ENCODE measurements around the gene PKP4.

Gene PKP4

DNA sequence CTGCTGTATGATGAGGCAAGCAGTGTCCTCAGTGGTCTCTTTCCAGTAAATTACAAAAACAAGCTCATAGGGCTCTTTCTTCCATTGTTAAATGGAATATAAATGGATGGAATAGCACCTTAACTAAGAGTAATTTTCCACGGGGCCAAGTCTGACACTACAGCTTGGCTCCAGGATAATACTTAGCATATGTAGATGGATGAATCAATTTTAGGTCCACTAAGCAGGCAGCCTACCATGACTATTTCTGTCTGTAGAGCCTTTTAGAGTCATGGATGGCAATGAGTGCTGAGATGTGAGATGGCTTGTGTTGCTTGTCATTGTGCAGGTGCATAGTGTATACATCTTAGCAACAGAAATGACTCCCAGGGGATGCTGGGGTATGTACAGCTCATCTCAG is 125.9 kb downstream of the PKP4 start:
- H3K36me3 ChIP-seq (ENCODE audit: control insufficient read depth, insufficient read depth, low read length), result no peaks in the 10 kb centered on the region
- no peak for DNase-seq (ENCODE audit: low read depth, low spot score)
- H3K27ac ChIP-seq (ENCODE audit: low read length), result no peak overlapping the region
- no peaks in the 10 kb centered on the region for H3K27me3 ChIP-seq (ENCODE audit: control insufficient read depth, insufficient read depth, low read length)
- H3K9me3 ChIP-seq (ENCODE audit: control insufficient read depth, insufficient read depth, low read length), result no peaks in the 10 kb centered on the region
- no peaks in the 10 kb centered on the region for H3K4me1 ChIP-seq (ENCODE audit: control insufficient read depth, insufficient read depth, low read length)
- WGBS (ENCODE audit: insufficient coverage, insufficient read length), result no CpG with 5 or more reads among the region's 1 CpG
- no peak overlapping the region for H3K4me3 ChIP-seq (ENCODE audit: low read length)

DNA sequence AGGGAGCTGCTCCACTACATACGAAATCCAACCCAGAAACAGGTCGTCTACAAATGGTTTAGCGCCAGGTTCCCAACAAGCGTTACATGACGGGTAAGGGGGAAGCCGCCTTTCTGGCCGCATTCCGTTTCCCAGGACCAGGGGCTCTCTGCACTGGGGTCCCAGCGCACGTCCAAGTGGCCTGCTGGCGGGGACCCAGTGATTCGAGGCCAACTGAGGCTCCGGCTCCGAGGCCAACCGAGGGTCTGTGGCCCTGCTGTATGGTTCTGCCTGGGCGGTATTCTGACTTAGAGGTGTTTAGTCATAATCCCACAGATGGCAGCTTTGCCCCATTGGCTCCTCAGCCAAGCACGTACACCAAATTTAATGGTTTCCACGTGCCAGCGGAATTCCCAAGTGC is 127.2 kb downstream of the PKP4 start:
- DNase-seq (ENCODE audit: low read depth, low spot score), result no peak
- Histone ChIP-seq H3K27me3 (ENCODE audit: control insufficient read depth, insufficient read depth, low read length) (no peaks in the 10 kb centered on the region), H3K4me3 (ENCODE audit: low read length) (no peak overlapping the region), H3K27ac (ENCODE audit: low read length) (no peak overlapping the region), H3K4me1 (ENCODE audit: control insufficient read depth, insufficient read depth, low read length) (no peaks in the 10 kb centered on the region), H3K9me3 (ENCODE audit: control insufficient read depth, insufficient read depth, low read length) (no peaks in the 10 kb centered on the region), H3K36me3 (ENCODE audit: control insufficient read depth, insufficient read depth, low read length) (no peaks in the 10 kb centered on the region)
- whole genome bisulfite sequencing (ENCODE audit: insufficient coverage, insufficient read length), result no CpG with 5 or more reads among the region's 19 CpGs

DNA sequence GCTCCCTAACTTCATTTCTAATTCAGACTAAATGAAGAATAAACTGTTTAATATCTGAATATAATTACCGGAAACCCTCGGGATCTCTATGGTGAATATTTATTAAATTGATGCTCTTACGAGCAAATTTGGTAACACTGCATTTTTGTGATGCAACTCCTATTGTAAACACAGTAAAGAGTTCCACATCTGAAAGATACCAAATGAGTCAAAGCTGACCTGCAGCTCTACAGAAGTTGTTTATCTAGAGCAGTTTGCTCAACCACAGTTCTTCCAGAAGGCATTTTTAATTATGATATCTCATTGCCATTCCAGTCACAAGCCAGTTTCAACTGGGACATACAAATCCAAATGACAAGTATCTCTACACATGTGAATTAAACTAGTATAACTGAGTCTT is 129.7 kb downstream of the PKP4 start:
- WGBS (ENCODE audit: insufficient coverage, insufficient read length), result no CpG with 5 or more reads among the region's 3 CpGs
- DNase-seq (ENCODE audit: low read depth, low spot score), result no peak
- H3K27me3 ChIP-seq (ENCODE audit: control insufficient read depth, insufficient read depth, low read length), result no peaks in the 10 kb centered on the region
- H3K36me3 ChIP-seq (ENCODE audit: control insufficient read depth, insufficient read depth, low read length), result no peaks in the 10 kb centered on the region
- H3K4me3 ChIP-seq (ENCODE audit: low read length), result no peak overlapping the region
- no peak overlapping the region for H3K27ac ChIP-seq (ENCODE audit: low read length)
- no peaks in the 10 kb centered on the region for H3K4me1 ChIP-seq (ENCODE audit: control insufficient read depth, insufficient read depth, low read length)
- no peaks in the 10 kb centered on the region for H3K9me3 ChIP-seq (ENCODE audit: control insufficient read depth, insufficient read depth, low read length)

DNA sequence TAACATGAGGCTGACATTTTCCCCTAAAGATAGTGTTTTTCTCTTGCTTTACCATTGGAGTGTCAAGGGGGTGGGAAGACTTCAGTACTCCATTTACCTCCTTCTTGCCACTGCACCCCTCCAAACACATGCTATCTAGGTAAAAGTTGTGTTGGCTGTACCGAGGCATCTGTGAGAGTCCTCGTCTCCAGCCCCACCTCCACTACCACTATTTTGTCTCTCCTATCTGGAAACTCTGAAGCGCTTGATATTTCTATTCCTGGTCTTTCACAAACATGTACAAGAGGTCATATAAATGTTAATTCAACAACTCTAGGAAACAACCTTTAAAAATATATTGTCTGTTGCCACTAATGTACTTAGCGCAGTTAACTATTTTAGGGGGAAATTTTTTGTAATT is 132.6 kb downstream of the PKP4 start:
- Histone ChIP-seq H3K27me3 (ENCODE audit: control insufficient read depth, insufficient read depth, low read length) (no peaks in the 10 kb centered on the region), H3K36me3 (ENCODE audit: control insufficient read depth, insufficient read depth, low read length) (no peaks in the 10 kb centered on the region), H3K27ac (ENCODE audit: low read length) (no peak overlapping the region), H3K4me1 (ENCODE audit: control insufficient read depth, insufficient read depth, low read length) (no peaks in the 10 kb centered on the region; the same call in 1 of the 2 replicates), H3K9me3 (ENCODE audit: control insufficient read depth, insufficient read depth, low read length) (no peaks in the 10 kb centered on the region), H3K4me3 (ENCODE audit: low read length) (no peak overlapping the region)
- WGBS (ENCODE audit: insufficient coverage, insufficient read length), result no CpG with 5 or more reads among the region's 4 CpGs
- DNase-seq (ENCODE audit: low read depth, low spot score), result no peak

DNA sequence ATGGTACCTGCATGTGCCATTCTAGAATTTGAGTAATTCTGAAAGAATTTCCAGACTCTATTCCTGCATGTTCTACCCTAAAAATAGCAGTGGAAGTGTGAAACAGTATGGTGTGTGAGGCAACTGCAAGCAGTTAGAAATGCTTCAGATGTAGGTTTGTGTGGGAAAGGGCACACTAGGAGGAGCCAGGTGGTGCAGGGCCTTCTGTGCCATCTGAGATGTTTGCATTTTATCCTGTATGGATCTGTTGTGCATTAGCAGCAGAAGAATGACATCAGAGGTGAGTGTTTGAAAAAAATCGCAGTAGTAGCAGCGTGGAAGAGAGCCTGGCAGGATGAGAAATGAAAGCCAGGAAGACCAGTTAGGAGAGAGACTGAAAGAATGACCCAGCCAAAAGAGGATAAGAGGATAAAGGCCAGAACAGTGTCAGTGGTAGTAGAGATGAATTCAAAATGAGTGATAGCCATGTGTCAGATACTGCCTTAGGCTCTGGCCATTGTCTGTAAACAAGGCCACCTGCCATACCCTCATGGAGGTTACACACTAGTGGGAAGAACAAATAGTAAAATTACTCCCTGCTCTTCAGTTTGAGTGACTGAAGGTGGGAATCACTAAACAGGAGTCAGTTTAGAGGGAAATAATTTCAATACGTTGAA is 142.2 kb downstream of the PKP4 start:
- H3K27ac ChIP-seq (ENCODE audit: low read length), result no peak overlapping the region
- no peak for DNase-seq (ENCODE audit: low read depth, low spot score)
- no CpG with 5 or more reads among the region's 3 CpGs for WGBS (ENCODE audit: insufficient coverage, insufficient read length)

DNA sequence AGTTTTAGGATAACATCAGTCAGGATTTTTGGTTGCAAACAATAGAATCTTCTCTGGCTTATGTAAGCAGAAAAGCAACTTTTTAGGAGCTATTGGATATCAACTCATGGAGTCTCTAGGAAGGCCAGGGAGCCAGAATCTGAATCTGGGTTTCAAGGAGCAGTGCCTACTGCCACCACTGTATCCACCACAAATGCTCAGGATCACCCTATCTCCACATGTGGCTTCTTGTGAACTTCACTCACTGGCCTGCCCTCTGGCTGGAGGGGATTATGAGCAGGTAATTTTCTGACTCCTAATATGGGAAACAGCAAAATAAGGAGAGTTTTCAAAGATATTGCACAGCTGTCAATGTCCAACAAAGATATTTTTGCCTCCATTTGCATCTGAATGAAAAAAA is 142.9 kb downstream of the PKP4 start:
- Histone ChIP-seq H3K9me3 (ENCODE audit: control insufficient read depth, insufficient read depth, low read length) (no peaks in the 10 kb centered on the region), H3K27me3 (ENCODE audit: control insufficient read depth, insufficient read depth, low read length) (no peaks in the 10 kb centered on the region; the same call in 1 of the 2 replicates), H3K4me1 (ENCODE audit: control insufficient read depth, insufficient read depth, low read length) (peaks cover 1% of the 10 kb centered on the region; the same call in 1 of the 2 replicates), H3K27ac (ENCODE audit: low read length) (no peak overlapping the region), H3K4me3 (ENCODE audit: low read length) (no peak overlapping the region), H3K36me3 (ENCODE audit: control insufficient read depth, insufficient read depth, low read length) (no peaks in the 10 kb centered on the region)
- DNase-seq (ENCODE audit: low read depth, low spot score), result no peak

More for the DNA sequence above, 142.2 kb downstream of the PKP4 start:
- H3K27me3 ChIP-seq (ENCODE audit: control insufficient read depth, insufficient read depth, low read length), result no peaks in the 10 kb centered on the region; the same call in 1 of the 2 replicates
- no peak overlapping the region for H3K4me3 ChIP-seq (ENCODE audit: low read length)
- H3K4me1 ChIP-seq (ENCODE audit: control insufficient read depth, insufficient read depth, low read length), result peaks cover 1% of the 10 kb centered on the region
- no peaks in the 10 kb centered on the region for H3K9me3 ChIP-seq (ENCODE audit: control insufficient read depth, insufficient read depth, low read length)
- no peaks in the 10 kb centered on the region for H3K36me3 ChIP-seq (ENCODE audit: control insufficient read depth, insufficient read depth, low read length)

DNA sequence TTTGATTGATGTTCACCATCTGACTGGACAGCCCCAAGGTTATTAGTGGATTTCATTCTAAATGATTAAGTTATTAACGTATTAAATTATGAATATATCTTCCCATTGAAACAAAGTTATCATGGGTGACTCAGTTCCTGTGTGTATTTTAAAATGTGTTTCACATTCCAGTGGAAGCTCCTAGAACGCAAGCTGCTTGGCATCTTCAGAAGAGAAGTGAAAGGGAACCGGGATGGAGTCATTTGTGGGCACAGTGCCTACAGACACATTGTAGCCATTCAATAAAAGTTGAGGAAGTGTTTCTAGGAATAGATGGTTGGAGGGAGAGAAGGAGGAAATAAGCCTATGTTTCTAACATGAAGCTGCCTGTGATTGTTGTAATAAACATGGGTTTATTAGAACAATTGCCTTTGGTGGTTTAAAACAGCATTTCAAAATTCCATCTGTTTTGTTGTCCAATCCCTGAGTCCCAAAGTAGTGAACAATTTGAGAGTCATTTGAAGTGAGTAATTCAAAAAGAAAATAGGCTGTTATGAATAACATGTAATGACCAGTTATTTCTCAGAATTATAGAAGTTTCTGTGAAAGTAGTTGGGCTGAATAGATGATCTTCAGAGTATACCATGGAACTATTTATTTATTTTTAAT is 143.5 kb downstream of the PKP4 start:
- H3K27ac ChIP-seq (ENCODE audit: low read length), result no peak overlapping the region

DNA sequence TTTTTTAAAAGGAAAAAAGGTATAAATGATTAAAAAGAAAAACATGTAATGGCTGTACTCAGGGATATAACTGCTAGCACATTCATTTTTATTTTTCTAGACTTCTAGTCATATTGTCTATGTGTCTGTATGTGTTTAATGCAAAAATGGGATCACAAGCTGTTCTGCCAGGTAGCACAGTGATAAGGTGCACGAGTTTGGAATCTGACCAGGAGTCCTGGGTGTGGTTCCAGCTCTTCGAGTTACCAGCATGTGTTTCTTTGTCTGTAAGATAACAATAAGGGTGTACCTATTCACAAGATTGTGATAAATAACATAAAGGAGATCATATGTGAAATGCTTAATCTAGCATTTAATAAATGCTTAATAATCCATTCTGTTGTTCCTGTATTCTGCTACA is 145.3 kb downstream of the PKP4 start:
- Histone ChIP-seq H3K4me1 (ENCODE audit: control insufficient read depth, insufficient read depth, low read length) (peaks cover 1% of the 10 kb centered on the region; the same call in 1 of the 2 replicates), H3K9me3 (ENCODE audit: control insufficient read depth, insufficient read depth, low read length) (no peaks in the 10 kb centered on the region), H3K36me3 (ENCODE audit: control insufficient read depth, insufficient read depth, low read length) (no peaks in the 10 kb centered on the region), H3K27me3 (ENCODE audit: control insufficient read depth, insufficient read depth, low read length) (no peaks in the 10 kb centered on the region; the same call in 1 of the 2 replicates), H3K27ac (ENCODE audit: low read length) (no peak overlapping the region), H3K4me3 (ENCODE audit: low read length) (no peak overlapping the region)
- no peak for DNase-seq (ENCODE audit: low read depth, low spot score)
- no CpG with 5 or more reads among the region's 2 CpGs for WGBS (ENCODE audit: insufficient coverage, insufficient read length)

More for the DNA sequence above, 143.5 kb downstream of the PKP4 start:
- no peaks in the 10 kb centered on the region for H3K36me3 ChIP-seq (ENCODE audit: control insufficient read depth, insufficient read depth, low read length)
- no peaks in the 10 kb centered on the region; the same call in 1 of the 2 replicates for H3K27me3 ChIP-seq (ENCODE audit: control insufficient read depth, insufficient read depth, low read length)
- H3K4me3 ChIP-seq (ENCODE audit: low read length), result no peak overlapping the region
- H3K9me3 ChIP-seq (ENCODE audit: control insufficient read depth, insufficient read depth, low read length), result no peaks in the 10 kb centered on the region
- DNase-seq (ENCODE audit: low read depth, low spot score), result no peak
- WGBS (ENCODE audit: insufficient coverage, insufficient read length), result no CpG with 5 or more reads among the region's 3 CpGs
- peaks cover 1% of the 10 kb centered on the region; the same call in 1 of the 2 replicates for H3K4me1 ChIP-seq (ENCODE audit: control insufficient read depth, insufficient read depth, low read length)

DNA sequence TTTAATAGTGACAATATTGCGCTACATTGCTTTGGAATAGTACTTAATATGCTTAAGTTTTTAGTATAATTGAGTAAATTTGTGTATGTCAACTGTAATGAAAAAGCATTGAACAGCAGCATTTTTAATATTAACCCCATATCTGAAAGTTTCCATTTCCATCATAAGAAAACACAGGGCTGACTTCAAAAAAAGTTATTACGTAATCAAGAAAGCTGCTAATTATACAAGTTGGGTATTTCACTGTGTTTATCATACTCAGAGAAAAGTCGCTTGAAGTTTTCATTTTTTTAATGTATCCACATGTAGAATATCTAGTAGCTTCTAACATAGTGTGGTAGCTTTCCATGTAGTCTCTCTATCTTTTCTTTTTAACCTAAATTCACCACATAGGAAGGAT is 146.5 kb downstream of the PKP4 start:
- Histone ChIP-seq H3K36me3 (ENCODE audit: control insufficient read depth, insufficient read depth, low read length) (no peaks in the 10 kb centered on the region), H3K4me3 (ENCODE audit: low read length) (no peak overlapping the region), H3K4me1 (ENCODE audit: control insufficient read depth, insufficient read depth, low read length) (peaks cover 1% of the 10 kb centered on the region; the same call in 1 of the 2 replicates), H3K27me3 (ENCODE audit: control insufficient read depth, insufficient read depth, low read length) (no peaks in the 10 kb centered on the region; the same call in 1 of the 2 replicates), H3K9me3 (ENCODE audit: control insufficient read depth, insufficient read depth, low read length) (no peaks in the 10 kb centered on the region), H3K27ac (ENCODE audit: low read length) (no peak overlapping the region)
- WGBS (ENCODE audit: insufficient coverage, insufficient read length), result no CpG with 5 or more reads among the region's 3 CpGs
- no peak for DNase-seq (ENCODE audit: low read depth, low spot score)

DNA sequence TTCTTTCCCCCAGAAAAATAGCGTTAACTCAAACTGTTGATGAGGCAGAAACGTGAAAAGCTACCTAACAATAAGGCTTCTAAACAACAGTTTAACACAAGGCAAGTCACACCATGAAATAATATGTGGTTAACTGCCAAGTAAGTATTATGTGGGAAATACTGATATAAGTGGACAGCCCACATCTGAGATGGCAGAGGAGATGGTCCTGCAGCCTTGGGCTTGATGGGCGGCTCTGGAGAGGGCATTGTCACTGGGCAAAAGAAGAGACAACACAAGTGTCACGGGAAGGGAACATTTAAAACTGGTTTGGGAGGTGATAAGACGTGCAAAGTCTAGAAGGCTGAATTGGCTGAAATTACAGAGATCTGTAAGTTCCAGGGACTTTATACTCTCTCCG is 147.2 kb downstream of the PKP4 start:
- Histone ChIP-seq H3K36me3 (ENCODE audit: control insufficient read depth, insufficient read depth, low read length) (no peaks in the 10 kb centered on the region), H3K4me1 (ENCODE audit: control insufficient read depth, insufficient read depth, low read length) (peaks cover 1% of the 10 kb centered on the region; the same call in 1 of the 2 replicates), H3K27me3 (ENCODE audit: control insufficient read depth, insufficient read depth, low read length) (no peaks in the 10 kb centered on the region; the same call in 1 of the 2 replicates), H3K27ac (ENCODE audit: low read length) (no peak overlapping the region), H3K9me3 (ENCODE audit: control insufficient read depth, insufficient read depth, low read length) (no peaks in the 10 kb centered on the region), H3K4me3 (ENCODE audit: low read length) (no peak overlapping the region)
- WGBS (ENCODE audit: insufficient coverage, insufficient read length), result no CpG with 5 or more reads among the region's 6 CpGs
- no peak for DNase-seq (ENCODE audit: low read depth, low spot score)

DNA sequence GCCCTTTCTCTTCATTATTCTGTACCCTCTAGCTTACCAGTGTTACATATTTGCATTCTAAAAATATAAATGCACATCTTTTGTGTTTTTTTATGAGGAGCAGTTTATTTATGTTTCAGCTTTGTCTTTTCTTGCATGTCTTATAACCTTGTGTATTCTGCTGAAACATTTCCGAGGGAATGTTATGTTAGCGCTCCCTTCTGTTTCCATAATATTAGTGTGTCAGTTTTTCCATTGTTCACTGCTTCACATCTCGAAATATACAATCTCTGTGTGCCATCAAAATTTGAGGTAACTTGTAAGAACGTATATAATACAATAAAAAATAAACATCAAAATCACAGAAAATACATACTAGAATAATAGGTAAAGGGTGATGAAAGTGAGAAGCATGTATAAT is 153.3 kb downstream of the PKP4 start:
- WGBS (ENCODE audit: insufficient coverage, insufficient read length), result no CpG with 5 or more reads among the region's 4 CpGs
- no peaks in the 10 kb centered on the region for H3K36me3 ChIP-seq (ENCODE audit: control insufficient read depth, insufficient read depth, low read length)
- no peak for DNase-seq (ENCODE audit: low read depth, low spot score)
- H3K4me3 ChIP-seq (ENCODE audit: low read length), result no peak overlapping the region
- H3K4me1 ChIP-seq (ENCODE audit: control insufficient read depth, insufficient read depth, low read length), result no peaks in the 10 kb centered on the region
- no peaks in the 10 kb centered on the region for H3K9me3 ChIP-seq (ENCODE audit: control insufficient read depth, insufficient read depth, low read length)
- H3K27ac ChIP-seq (ENCODE audit: low read length), result no peak overlapping the region
- no peaks in the 10 kb centered on the region for H3K27me3 ChIP-seq (ENCODE audit: control insufficient read depth, insufficient read depth, low read length)
